Measurements from ENCODE around the gene DLGAP1.

The DLGAP1 gene

DNA sequence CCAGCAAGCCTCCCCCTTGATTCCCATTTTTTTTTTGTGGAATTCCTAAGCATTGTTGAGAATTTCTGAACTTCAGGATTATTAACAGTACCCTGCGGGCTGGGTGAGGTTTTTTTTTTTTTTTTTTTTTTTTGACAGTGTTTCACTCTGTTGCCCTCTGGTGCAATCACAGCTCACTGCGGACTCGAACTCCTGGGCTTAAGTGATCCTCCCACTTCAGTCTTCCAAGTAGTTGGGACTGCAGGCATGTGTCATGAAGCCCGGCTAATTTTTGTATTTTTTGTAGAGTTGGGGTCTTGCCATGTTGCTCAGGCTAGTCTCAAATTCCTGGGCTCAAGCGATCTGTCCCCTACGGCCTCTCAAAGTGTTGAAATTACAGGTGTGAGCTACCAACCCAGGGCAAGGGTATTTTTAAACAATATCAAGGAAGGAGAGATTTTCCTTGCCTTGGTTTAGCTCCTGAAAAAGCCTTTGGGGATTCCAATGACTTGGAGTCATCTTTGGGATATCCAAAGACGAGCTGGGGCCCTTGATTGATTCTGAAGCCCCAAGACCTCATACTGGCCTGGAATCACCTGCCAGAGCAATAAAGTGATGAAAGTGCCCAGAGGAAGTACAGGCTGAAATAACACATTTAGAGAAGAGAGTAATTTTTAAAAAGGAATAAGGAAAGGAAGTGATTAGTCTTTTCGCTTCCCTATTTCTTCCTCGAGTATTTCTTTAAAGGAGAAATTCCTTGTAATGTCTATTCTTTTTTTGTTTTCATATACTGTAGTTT is 764.9 kb downstream of the DLGAP1 start:
- DNase-seq (ENCODE audit: low spot score), result no peak

GRCh38 chr18:3689091-3689490 is 766.0 kb downstream of the DLGAP1 start:
- no peak for DNase-seq (ENCODE audit: low spot score)

- DNase-seq (ENCODE audit: low spot score), result peak; percentile 92
Observed at GRCh38 chr18:3688690-3689089, 766.4 kb downstream of the DLGAP1 start.

GRCh38 chr18:3683483-3683882 is 771.6 kb downstream of the DLGAP1 start:
- no peak for DNase-seq (ENCODE audit: low spot score)

DNA sequence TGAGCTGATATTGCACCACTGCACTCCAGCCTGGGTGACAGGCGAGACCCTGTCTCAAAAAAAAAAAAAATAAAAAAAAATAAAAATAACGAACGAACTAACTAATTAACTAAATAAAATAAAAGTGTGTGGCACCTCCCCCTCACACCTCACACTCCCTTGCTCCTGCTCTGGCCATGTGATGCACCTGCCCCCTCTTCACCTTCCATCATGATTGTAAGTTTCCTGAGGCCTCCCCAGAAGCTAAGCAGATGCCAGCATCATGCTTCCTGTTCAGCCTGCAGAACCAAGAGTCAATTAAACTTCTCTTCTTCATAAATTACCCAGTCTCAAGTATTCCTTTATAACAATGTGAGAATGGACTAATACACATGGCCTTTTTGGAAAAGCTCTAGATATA is 773.0 kb downstream of the DLGAP1 start:
- no peak for DNase-seq (ENCODE audit: low spot score)

GRCh38 chr18:3679241-3679640 is 775.9 kb downstream of the DLGAP1 start:
- no peak for DNase-seq (ENCODE audit: low spot score)

- no peak for DNase-seq (ENCODE audit: low spot score)
Observed at GRCh38 chr18:3675994-3676393, 779.1 kb downstream of the DLGAP1 start.

DNA sequence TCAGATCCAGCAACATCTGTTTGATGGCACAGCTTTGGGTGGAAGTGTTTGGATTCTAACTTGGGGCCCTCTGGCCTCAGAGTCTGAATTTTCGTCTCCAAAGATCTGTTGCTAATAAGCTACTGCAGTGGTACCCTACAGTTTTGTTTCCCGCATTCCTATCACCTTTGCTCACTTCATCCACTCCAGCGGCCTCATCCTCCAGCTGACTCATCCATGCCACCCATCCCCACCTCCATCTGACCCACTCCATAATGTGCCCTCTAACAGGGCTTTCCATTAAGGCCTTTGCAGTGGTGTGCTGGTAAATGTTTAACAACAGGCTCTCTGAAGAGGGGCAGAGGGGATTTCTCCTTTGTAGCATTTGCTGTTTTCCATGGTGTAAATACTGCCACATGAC is 779.7 kb downstream of the DLGAP1 start:
- peak; percentile 27 for DNase-seq (ENCODE audit: low spot score)

GRCh38 chr18:3671176-3671575 is 783.9 kb downstream of the DLGAP1 start:
- DNase-seq (ENCODE audit: low spot score), result no peak

GRCh38 chr18:3669376-3669775 is 785.7 kb downstream of the DLGAP1 start:
- DNase-seq (ENCODE audit: low spot score), result no peak

GRCh38 chr18:3667255-3668137 is 787.6 kb downstream of the DLGAP1 start:
- no peak for DNase-seq (ENCODE audit: low spot score)

- DNase-seq (ENCODE audit: low spot score), result no peak
Observed at GRCh38 chr18:3666526-3667254, 788.4 kb downstream of the DLGAP1 start.

DNA sequence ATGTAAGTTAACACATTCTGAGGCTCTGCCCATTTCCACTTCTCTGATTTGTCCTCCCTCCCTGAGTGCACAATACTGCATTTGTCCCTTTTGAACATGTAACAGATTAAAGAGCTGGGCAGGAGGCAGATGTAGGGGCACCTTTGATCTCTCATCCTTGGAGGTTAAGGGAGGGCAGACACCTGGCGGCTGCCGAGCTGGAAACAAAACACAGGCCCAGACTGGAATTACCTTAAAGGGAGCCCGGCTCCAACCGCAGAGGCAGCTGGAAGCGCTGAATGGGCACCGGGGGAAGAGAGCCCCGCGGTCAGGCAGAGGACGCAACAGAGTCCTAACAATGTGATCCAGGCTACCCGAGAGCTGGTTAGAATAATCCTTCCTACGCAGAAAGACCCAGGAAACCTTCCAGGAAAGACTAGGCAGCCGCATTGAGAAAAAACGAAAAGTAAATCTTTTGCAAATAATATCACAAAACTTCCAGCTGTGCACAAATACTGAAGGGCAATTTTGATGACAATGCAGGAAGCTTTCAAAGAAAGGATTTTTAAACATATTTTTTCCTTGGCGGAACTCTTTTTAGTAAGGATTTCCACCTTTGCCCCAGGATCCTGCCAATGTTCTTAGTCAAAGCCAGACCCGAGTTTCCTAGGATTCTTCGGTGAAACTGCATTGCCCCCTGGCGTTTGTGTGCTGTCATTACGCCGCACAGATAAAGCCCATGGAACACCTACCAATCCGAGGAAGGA is 789.2 kb downstream of the DLGAP1 start:
- DNase-seq (ENCODE audit: low spot score), result peak; percentile 87

GRCh38 chr18:3665204-3665603 is 789.9 kb downstream of the DLGAP1 start:
- DNase-seq (ENCODE audit: low spot score), result no peak

DNA sequence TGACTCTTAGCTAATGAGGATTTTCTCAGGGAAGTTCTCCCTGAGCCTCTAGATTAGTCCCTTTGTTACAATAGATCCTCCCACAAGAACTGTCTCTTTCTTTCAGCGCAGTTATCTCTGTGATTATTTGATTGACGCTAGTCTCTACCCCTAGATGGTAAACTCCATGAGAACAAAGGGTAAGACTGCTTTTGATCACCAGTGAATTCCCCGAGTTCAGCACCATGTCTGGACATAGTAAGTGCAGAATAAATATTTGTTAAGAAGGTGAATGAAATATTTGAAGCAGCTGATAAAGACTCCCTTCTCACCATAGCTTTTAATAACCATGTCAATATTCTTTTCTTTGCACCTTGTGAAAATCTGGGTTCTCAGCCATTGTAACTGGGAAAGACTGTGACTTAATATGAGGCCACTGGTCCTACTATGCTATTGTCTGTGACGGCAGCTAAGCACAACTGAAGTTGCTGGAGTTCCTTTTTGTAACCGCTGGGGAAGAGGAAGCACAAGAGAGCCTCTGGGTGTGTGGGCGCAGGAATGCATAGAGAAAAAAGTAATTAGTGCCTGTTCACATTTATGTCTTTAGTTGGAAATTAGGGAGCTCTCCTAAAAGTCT is 790.4 kb downstream of the DLGAP1 start:
- no peak for DNase-seq (ENCODE audit: low spot score)

DNA sequence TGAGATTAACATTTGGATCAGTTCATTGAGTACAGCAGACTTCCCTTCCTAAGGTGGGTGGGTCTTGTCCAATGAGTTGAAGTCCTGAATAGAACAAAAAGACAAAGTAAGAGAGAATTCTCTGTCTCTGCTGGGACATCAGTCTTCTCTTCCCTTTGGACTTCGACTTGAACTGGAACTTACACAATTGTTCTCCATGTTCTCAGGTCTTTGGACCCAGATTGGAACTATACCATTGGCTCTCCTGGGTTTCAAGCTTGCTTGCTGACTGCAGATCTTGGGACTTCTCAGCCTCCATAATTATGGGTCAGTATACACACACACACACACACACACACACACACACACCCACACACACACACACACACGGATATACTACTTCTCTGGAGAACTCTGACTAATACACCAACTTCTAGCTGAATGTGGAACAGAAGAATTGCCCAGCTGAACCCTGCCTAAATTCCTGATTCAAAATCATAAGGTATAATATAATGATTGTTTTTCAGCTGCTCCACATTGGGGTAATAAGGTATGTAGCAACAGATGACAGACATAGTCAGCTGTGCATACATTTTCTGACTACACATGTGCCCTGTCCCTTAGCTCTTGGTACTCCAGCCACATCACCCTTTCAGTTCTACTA is 791.1 kb downstream of the DLGAP1 start:
- DNase-seq (ENCODE audit: low spot score), result no peak

- no peak for DNase-seq (ENCODE audit: low spot score)
Observed at GRCh38 chr18:3661989-3662388, 793.1 kb downstream of the DLGAP1 start.

DNA sequence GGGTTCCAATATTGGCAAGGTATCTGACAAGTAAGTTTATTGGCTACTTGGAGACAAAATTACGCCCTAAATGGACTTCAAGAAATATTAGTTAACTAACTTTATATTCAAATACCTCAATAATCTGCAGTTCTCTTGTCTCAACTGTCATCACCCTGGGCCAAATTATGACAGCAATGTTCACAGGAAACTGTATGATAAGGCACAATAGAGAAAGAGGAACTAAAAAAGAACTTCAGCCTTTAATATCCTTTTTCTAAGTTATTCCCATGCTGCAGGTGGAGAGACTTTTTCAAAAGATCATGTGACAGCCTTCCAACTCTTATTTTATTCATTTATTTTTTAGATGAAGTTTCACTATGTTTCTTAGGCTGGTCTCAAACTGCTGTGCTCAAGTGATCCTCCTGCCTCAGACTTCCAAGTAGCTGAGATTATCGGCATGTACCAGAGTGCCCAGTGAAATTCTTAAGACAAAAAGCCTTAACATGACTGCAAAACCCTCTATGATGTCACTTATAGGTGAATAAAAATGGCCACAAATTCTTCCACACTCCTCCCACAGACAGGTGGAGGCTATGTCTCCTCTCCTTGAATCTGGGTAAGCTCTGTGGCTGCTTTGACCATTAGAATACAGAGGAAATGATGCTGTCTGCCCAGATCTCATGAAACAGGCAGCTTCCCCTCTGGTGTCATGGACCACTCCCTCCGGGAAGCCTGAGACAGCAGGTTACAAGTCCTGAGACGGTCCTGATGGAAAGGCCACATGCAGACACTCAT is 794.2 kb downstream of the DLGAP1 start:
- no peak for DNase-seq (ENCODE audit: low spot score)

DNA sequence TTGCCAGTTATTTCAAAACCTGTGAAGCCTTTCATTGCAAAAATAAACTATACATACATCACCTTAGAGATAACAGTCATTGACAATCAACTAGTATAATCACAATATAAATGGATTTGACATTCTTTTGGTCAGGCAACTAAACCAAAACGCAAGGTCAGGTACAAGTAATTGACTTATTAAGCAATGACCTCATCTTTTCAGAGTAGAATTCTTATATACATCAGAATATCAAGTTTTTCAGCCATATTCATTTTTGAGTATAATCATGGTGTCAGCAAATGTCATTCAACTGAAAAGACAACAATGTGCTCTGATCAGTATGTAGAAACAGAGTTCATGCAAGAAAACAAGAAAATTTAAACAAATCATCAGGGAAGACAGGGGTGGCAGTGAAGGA is 796.6 kb downstream of the DLGAP1 start:
- DNase-seq (ENCODE audit: low spot score), result no peak
